SK-N-SH (cell line): ENCODE measurements around the gene WWC2. TPM values are rescaled to one million over a fixed set of nuclear protein-coding genes. Genes with fewer than 3 reads are reported as not detected.

Experiments used
- CHD2 ChIP-seq: fragments of 150-350 bp; IDR thresholded peaks from 2 replicates; pipeline ENCODE4 v1.6.1; 2018; ENCODE audit warnings: low read length; ENCODE audit not compliant: partially characterized antibody
- CTCF ChIP-seq: fragments of 200-600 bp; sonication (generic); IDR thresholded peaks from 2 replicates; pipeline ENCODE4 v1.6.1; 2017; ENCODE audit warnings: antibody characterized with exemption, mild to moderate bottlenecking, moderate library complexity
- EZH2phosphoT487 ChIP-seq: fragments of 200-600 bp; sonication (generic); IDR thresholded peaks from 2 replicates; pipeline ENCODE4 v1.6.1; 2017; ENCODE audit warnings: low read depth, mixed run types, mild to moderate bottlenecking, antibody characterized with exemption, moderate library complexity, borderline replicate concordance
- FOSL2 ChIP-seq: IDR thresholded peaks from 2 replicates; pipeline ENCODE4 v1.4.0; 2012; ENCODE audit warnings: low read depth, mild to moderate bottlenecking, moderate library complexity, borderline replicate concordance
- FOXJ3 ChIP-seq: sonication (generic); formaldehyde crosslinking; IDR thresholded peaks from 2 replicates; pipeline ENCODE4 v1.5.1; 2020; ENCODE audit warnings: mild to moderate bottlenecking, missing genetic modification reagents
- FOXM1 ChIP-seq: IDR thresholded peaks from 2 replicates; pipeline ENCODE4 v1.4.0; 2012; ENCODE audit warnings: low read depth, mild to moderate bottlenecking
- GATA2 ChIP-seq: sonication (generic); formaldehyde crosslinking; IDR thresholded peaks from 2 replicates; pipeline ENCODE4 v1.5.0; 2020; ENCODE audit warnings: mild to moderate bottlenecking, missing genetic modification reagents
- IRF3 ChIP-seq: fragments of 150-350 bp; IDR thresholded peaks from 2 replicates; pipeline ENCODE4 v1.6.1; 2016; ENCODE audit warnings: mild to moderate bottlenecking, low read depth, low read length
- MAX ChIP-seq: IDR thresholded peaks from 2 replicates; pipeline ENCODE4 v1.4.0; 2012; ENCODE audit warnings: low read depth
- NFIC ChIP-seq: IDR thresholded peaks from 2 replicates; pipeline ENCODE4 v1.4.0; 2012; ENCODE audit warnings: borderline replicate concordance
- PBX3 ChIP-seq: IDR thresholded peaks from 2 replicates; pipeline ENCODE4; 2012
- POLR2AphosphoS5 ChIP-seq: IDR thresholded peaks from 2 replicates; pipeline ENCODE4 v1.6.1; 2012; ENCODE audit warnings: low read depth, low read length
- RFX5 ChIP-seq: IDR thresholded peaks from 2 replicates; pipeline ENCODE4 v1.6.1; 2012; ENCODE audit warnings: mild to moderate bottlenecking, improper control_type of control experiment, low read length
- RXRA ChIP-seq: IDR thresholded peaks from 2 replicates; pipeline ENCODE4 v1.4.0; 2012; ENCODE audit warnings: low read depth, mild to moderate bottlenecking, borderline replicate concordance
- SIN3A ChIP-seq: IDR thresholded peaks from 2 replicates; pipeline ENCODE4 v1.6.1; 2012; ENCODE audit warnings: low read depth, mild to moderate bottlenecking, low read length, moderate library complexity, borderline replicate concordance
- TEAD4 ChIP-seq: IDR thresholded peaks from 2 replicates; pipeline ENCODE4 v1.4.0; 2012; ENCODE audit warnings: mild to moderate bottlenecking, borderline replicate concordance; ENCODE audit not compliant: insufficient read depth
- USF1 ChIP-seq: IDR thresholded peaks from 2 replicates; pipeline ENCODE4 v1.4.0; 2012; ENCODE audit warnings: low read depth, borderline replicate concordance
- YY1 ChIP-seq: IDR thresholded peaks from 2 replicates; pipeline ENCODE4 v1.4.0; 2012; ENCODE audit warnings: low read depth, mild to moderate bottlenecking
- polyA plus RNA-seq, 3 experiments: library from polyadenylated mRNA; depleted of rRNA; stranded (reverse); fragments of >200 nt; gene quantifications; 2 replicates each; pipeline ENCODE4 v1.2.3, GENCODE V29; 2012

WWC2 gene
- polyA plus RNA-seq, 1 of the 3 experiments (the other 2 are of a cell fraction), result 18.4 TPM

- TF ChIP-seq CTCF (no peak), TEAD4 (no peak), EZH2phosphoT487 (no peak), PBX3 (peak; percentile 47), RFX5 (no peak), FOXJ3 (no peak), SIN3A (peak; percentile 45; the same call in 1 of the 2 replicates), RXRA (no peak), YY1 (no peak), MAX (peak; percentile 96), GATA2 (CRISPR knock-in tag) (no peak), IRF3 (no peak), NFIC (peak; percentile 96), FOSL2 (no peak), CHD2 (no peak), POLR2AphosphoS5 (no peak), USF1 (peak; percentile 81), FOXM1 (no peak)
- TF ChIP-seq, all 33 proteins: peak for 8
Observed at GRCh38 chr4:183200453-183200852, 101.4 kb downstream of the WWC2 start (continued).
